IMR-90 (cell line): ENCODE measurements around the gene NCLN. TPM values are rescaled to one million over a fixed set of nuclear protein-coding genes. Genes with fewer than 3 reads are reported as not detected.

Experiments
- ATAC-seq: fragments of 200-7000 bp; cut with Tn5 transposase; 2 replicates; pipeline ENCODE4 v1.9.1; 2020; ENCODE audit warnings: low read depth, mild to moderate bottlenecking, moderate library complexity
- BruUV-seq: library from RNA; stranded (reverse); fragments of 400-500 nt; replicated peaks from 2 replicates; lab custom pipeline; 2021; lab: Mats Ljungman, UMichigan
- CTCF ChIA-PET: fragments of 300-600 bp; formaldehyde crosslinking; extraction: SDS; loops from one replicate; lab custom pipeline; 2021; ENCODE audit warnings: antibody characterized with exemption; lab: Yijun Ruan, JAX
- POLR2A ChIA-PET: fragments of 300-600 bp; sonication (Branson Sonifier 250); formaldehyde crosslinking; loops from one replicate; lab custom pipeline; 2022; ENCODE audit warnings: antibody characterized with exemption; ENCODE audit not compliant: unreplicated experiment; lab: Charles Lee
- DNase-seq: peaks from one replicate; pipeline ENCODE4 v3.0.0; 2013
- H2AFZ ChIP-seq: replicated peaks from 2 replicates; pipeline ENCODE3; 2013; ENCODE audit warnings: low read length, mild to moderate bottlenecking; ENCODE audit not compliant: poor library complexity
- H2AK5ac ChIP-seq: 2 replicates; pipeline ENCODE4 v1.6.1; 2013; ENCODE audit warnings: low read depth, low read length, inconsistent platforms
- H2AK9ac ChIP-seq: replicated peaks from 2 replicates; pipeline ENCODE3; 2013; ENCODE audit warnings: mild to moderate bottlenecking, low read depth, low read length, moderate library complexity; ENCODE audit not compliant: poor library complexity
- H2BK120ac ChIP-seq: 2 replicates; pipeline ENCODE4 v1.6.1; 2013; ENCODE audit warnings: low read depth, low read length, inconsistent platforms
- H2BK15ac ChIP-seq: 3 replicates; pipeline ENCODE4 v1.6.1; 2013; ENCODE audit warnings: low read depth, low read length, inconsistent platforms
- H2BK20ac ChIP-seq: 2 replicates; pipeline ENCODE4 v1.6.1; 2013; ENCODE audit warnings: low read depth, mild to moderate bottlenecking, inconsistent platforms, low read length, moderate library complexity
- H2BK5ac ChIP-seq: 2 replicates; pipeline ENCODE4 v1.6.1; 2013; ENCODE audit warnings: mild to moderate bottlenecking, low read depth, low read length, inconsistent platforms; ENCODE audit not compliant: poor library complexity, severe bottlenecking
- H3K14ac ChIP-seq: replicated peaks from 2 replicates; pipeline ENCODE4 v1.6.1; 2013; ENCODE audit warnings: low read depth, low read length, inconsistent platforms
- H3K18ac ChIP-seq: 2 replicates; pipeline ENCODE4 v1.6.1; 2013; ENCODE audit warnings: low read depth, low read length, control low read depth
- H3K23ac ChIP-seq: 2 replicates; pipeline ENCODE4 v1.6.1; 2013; ENCODE audit warnings: low read depth, low read length, inconsistent platforms
- H3K27ac ChIP-seq: 2 replicates; pipeline ENCODE4 v1.5.1; 2013; ENCODE audit warnings: mild to moderate bottlenecking, control low read depth, low read length; ENCODE audit not compliant: insufficient read depth
- H3K27me3 ChIP-seq: 2 replicates; pipeline ENCODE4 v1.6.1; 2013; ENCODE audit warnings: low read length; ENCODE audit not compliant: control insufficient read depth, insufficient read depth
- H3K36me3 ChIP-seq: 2 replicates; pipeline ENCODE4 v1.6.1; 2013; ENCODE audit warnings: low read length, mixed read lengths; ENCODE audit not compliant: control insufficient read depth, insufficient read depth
- H3K4ac ChIP-seq: 2 replicates; pipeline ENCODE4 v1.6.1; 2013; ENCODE audit warnings: low read depth, low read length, inconsistent platforms
- H3K4me1 ChIP-seq: 2 replicates; pipeline ENCODE4 v1.6.1; 2013; ENCODE audit warnings: low read length, mixed read lengths; ENCODE audit not compliant: control insufficient read depth, insufficient read depth
- H3K4me2 ChIP-seq: 2 replicates; pipeline ENCODE4 v1.6.1; 2013; ENCODE audit warnings: low read depth, mild to moderate bottlenecking, control low read depth, low read length, moderate library complexity
- H3K4me3 ChIP-seq: 2 replicates; pipeline ENCODE4 v1.5.1; 2013; ENCODE audit warnings: low read depth, mild to moderate bottlenecking, control low read depth, low read length, moderate library complexity; ENCODE audit not compliant: insufficient read depth
- H3K56ac ChIP-seq: 2 replicates; pipeline ENCODE4 v1.6.1; 2013; ENCODE audit warnings: low read length, inconsistent platforms; ENCODE audit not compliant: insufficient read depth; ENCODE audit errors: extremely low read depth
- H3K79me1 ChIP-seq, 2 experiments: 2 replicates each; pipeline ENCODE4 v1.6.1; 2013; ENCODE audit warnings: low read length in 2 of 2, inconsistent platforms in 1 of 2, low read depth in 1 of 2
- H3K9ac ChIP-seq: 2 replicates; pipeline ENCODE4 v1.6.1; 2013; ENCODE audit warnings: low read depth, low read length, control low read depth
- H3K9me1 ChIP-seq: 2 replicates; pipeline ENCODE4 v1.6.1; 2013; ENCODE audit warnings: low read length, inconsistent platforms; ENCODE audit not compliant: insufficient read depth
- H3K9me3 ChIP-seq: 2 replicates; pipeline ENCODE4 v1.6.1; 2013; ENCODE audit warnings: low read length; ENCODE audit not compliant: control insufficient read depth, insufficient read depth
- H4K20me1 ChIP-seq: 2 replicates; pipeline ENCODE4 v1.6.1; 2013; ENCODE audit warnings: low read length, inconsistent platforms; ENCODE audit not compliant: insufficient read depth
- H4K5ac ChIP-seq: 2 replicates; pipeline ENCODE4 v1.6.1; 2013; ENCODE audit warnings: mild to moderate bottlenecking, low read depth, low read length, control low read depth
- H4K8ac ChIP-seq, 2 experiments: 2 replicates each; pipeline ENCODE4 v1.6.1; 2013; ENCODE audit warnings: low read depth in 2 of 2, low read length in 2 of 2, control low read depth in 1 of 2, inconsistent platforms in 1 of 2
- H4K91ac ChIP-seq: 2 replicates; pipeline ENCODE4 v1.6.1; 2013; ENCODE audit warnings: low read depth, low read length, inconsistent platforms; ENCODE audit not compliant: insufficient read depth
- CEBPB ChIP-seq: IDR thresholded peaks from 2 replicates; pipeline ENCODE4 v1.6.1; 2012; ENCODE audit warnings: low read depth, low read length, improper control_type of control experiment
- CHD1 ChIP-seq: IDR thresholded peaks from 2 replicates; pipeline ENCODE4 v1.6.1; 2012; ENCODE audit warnings: low read depth, low read length, improper control_type of control experiment
- MXI1 ChIP-seq: IDR thresholded peaks from 2 replicates; pipeline ENCODE4 v1.6.1; 2012; ENCODE audit warnings: low read depth, mild to moderate bottlenecking, low read length, moderate library complexity, borderline replicate concordance
- NFE2L2 ChIP-seq: fragments of 150-350 bp; IDR thresholded peaks from 2 replicates; pipeline ENCODE4 v1.6.1; 2016; ENCODE audit warnings: low read depth, mild to moderate bottlenecking, low read length
- POLR2A ChIP-seq: IDR thresholded peaks from 2 replicates; pipeline ENCODE4 v1.6.1; 2012; ENCODE audit warnings: mild to moderate bottlenecking, low read depth, low read length
- WGBS, 2 experiments: methylation state at CpG; one replicate each; pipeline versions ENCODE4 v1.1.5 to v1.1.7; 2013; ENCODE audit warnings: missing lambda C conversion rate in 2 of 2; ENCODE audit not compliant: insufficient read length in 1 of 2; ENCODE audit errors: extremely low coverage in 2 of 2; 5-methylcytosine and 5-hydroxymethylcytosine counted together
- dilution Hi-C: fragments of 300-500 bp; cut with HindIII; formaldehyde crosslinking; loops from one replicate; pipeline ENCODE4 v1.14.3; 2018; ENCODE audit warnings: low sequenced_read_pairs; ENCODE audit not compliant: unreplicated experiment
- in situ Hi-C: fragments of 300-500 bp; cut with MboI; formaldehyde crosslinking; loops from 3 replicates; pipeline ENCODE4 v1.14.3; 2019; ENCODE audit warnings: low sequenced_read_pairs, inconsistent platforms, mixed read lengths
- intact Hi-C: fragments of 100-400 bp; cut with micrococcal nuclease; formaldehyde crosslinking; loops from 2 replicates; pipeline ENCODE4 v1.10.0; 2022
- polyA plus RNA-seq, 3 experiments: library from polyadenylated mRNA; depleted of rRNA; stranded (reverse); fragments of >200 nt; gene quantifications; 2 replicates each; pipeline ENCODE4 v1.2.3, GENCODE V29; 2012; ENCODE audit warnings: low replicate concordance in 1 of 3
- total RNA-seq: library from RNA; depleted of rRNA; stranded (reverse); fragments of >200 nt; gene quantifications from 2 replicates; pipeline ENCODE4 v1.2.3, GENCODE V29; 2012

The NCLN gene
- total and polyA plus RNA-seq, 2 of the 4 experiments (the other 2 are of a cell fraction): 32.8 to 90.8 TPM

DNA sequence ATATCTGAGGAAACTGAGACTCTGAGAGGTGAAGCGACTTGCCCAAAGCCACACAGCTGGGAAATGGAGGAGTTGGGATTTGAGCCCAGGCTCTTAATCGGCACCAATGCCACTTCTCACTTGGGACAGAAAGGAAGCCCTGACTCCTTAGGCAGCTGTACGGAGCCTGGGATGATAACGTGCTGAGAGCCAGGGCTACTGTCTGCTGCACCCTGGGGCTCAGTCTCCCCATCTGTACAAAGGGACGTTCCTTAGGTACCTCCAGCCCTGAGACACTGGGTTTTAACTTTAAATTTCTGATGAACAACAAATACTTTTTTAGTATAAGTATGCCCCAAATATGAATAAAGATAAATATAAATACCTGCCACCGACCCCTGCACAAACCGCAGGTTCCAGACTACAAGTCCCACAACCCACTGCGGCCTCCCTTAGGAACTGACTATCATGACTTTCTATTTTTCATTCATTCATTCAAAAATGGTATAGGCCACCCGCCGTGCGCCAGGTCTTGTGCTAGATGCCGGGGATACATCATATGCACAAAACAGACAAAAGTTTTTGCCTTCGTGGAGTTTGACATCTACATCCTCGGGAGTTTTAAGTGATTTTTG is 776 bp upstream of the NCLN start:
- ChIA-PET POLR2A (no interaction called here), CTCF (no interaction called here)
- Histone ChIP-seq H4K5ac (peak overlapping the region; percentile 86), H3K4me2 (peak overlapping the region; percentile 88), H3K23ac (no peak overlapping the region), H3K36me3 (peaks cover 5% of the 10 kb centered on the region; the same call in 1 of the 2 replicates), H3K18ac (no peak overlapping the region), H3K56ac (no peak overlapping the region), H3K4ac (peak overlapping the region; percentile 65), H3K9me3 (no peaks in the 10 kb centered on the region), H4K8ac (peak overlapping the region; percentile 91 to 97), H3K27me3 (no peaks in the 10 kb centered on the region), H2BK20ac (no peak overlapping the region), H2BK120ac (peak overlapping the region; percentile 13; the same call in 1 of the 2 replicates), H2BK5ac (no peak overlapping the region), H3K9me1 (peaks cover 3% of the 10 kb centered on the region; the same call in 1 of the 2 replicates), H4K91ac (peak overlapping the region; percentile 45; the same call in 1 of the 2 replicates), H3K4me1 (peaks cover 9% of the 10 kb centered on the region), H3K79me1 (peaks cover 5 to 39% of the 10 kb centered on the region in 2 experiments; a peak in 2 of 4 replicates), H3K14ac (no peak overlapping the region), H3K9ac (no peak overlapping the region), H3K4me3 (peak overlapping the region; percentile 94), H2BK15ac (no peak overlapping the region), H3K27ac (peak overlapping the region; percentile 36; the same call in 1 of the 2 replicates), H2AFZ (peak overlapping the region; percentile 94), H4K20me1 (peaks cover 30% of the 10 kb centered on the region), H2AK5ac (0 out of 2 replicates have a peak overlapping the region, but pooled peaks have one; percentile 21), H2AK9ac (no peak overlapping the region)
- DNase-seq: no peak
- intact Hi-C loops (no loop called here), dilution Hi-C loops (no loop called here), in situ Hi-C loops (no loop called here)
- no TSS peak for BruUV-seq
- no CpG with 5 or more reads among the region's 14 CpGs for WGBS, 2 experiments
- TF ChIP-seq CHD1 (no peak), CEBPB (no peak), MXI1 (no peak), NFE2L2 (no peak), POLR2A (no peak)
- ATAC-seq: peak; percentile 53
